ENCODE measurements around the gene FN3K. TPM values are rescaled to one million over a fixed set of nuclear protein-coding genes. Genes with fewer than 3 reads are reported as not detected.

Gene FN3K
- total RNA-seq, 1 experiment from 2014 or later, result not detected

- no peak for DNase-seq (ENCODE audit: low read depth)
These were observed 60.2 kb downstream of the FN3K start for GRCh38 chr17:82795615-82796014.

- no peak for DNase-seq (ENCODE audit: low read depth)
These were observed 61.6 kb downstream of the FN3K start for GRCh38 chr17:82797061-82797460.

GRCh38 chr17:82798752-82799151, 63.3 kb downstream of the FN3K start:
- DNase-seq (ENCODE audit: low read depth), result no peak

GRCh38 chr17:82799591-82799990, 64.2 kb downstream of the FN3K start:
- no peak for DNase-seq (ENCODE audit: low read depth)

Other genes starting within 250 kb of the FN3K start
- gene FOXK2, start 215.9 kb upstream of the FN3K start, total RNA-seq (2014; rRNA removed; shearing (Covaris generic)), result 17.1 and 17.8 TPM in 2 replicates
- gene WDR45B, start 87.2 kb upstream of the FN3K start, total RNA-seq (2014; rRNA removed; shearing (Covaris generic)), result 59.1 and 62.5 TPM in 2 replicates
- 3.2 and 7.3 TPM in 2 replicates for gene RAB40B, start 36.9 kb upstream of the FN3K start, total RNA-seq (2014; rRNA removed; shearing (Covaris generic))
- 21.5 and 22.0 TPM in 2 replicates for gene FN3KRP, start 18.9 kb upstream of the FN3K start, total RNA-seq (2014; rRNA removed; shearing (Covaris generic))
- 15.8 and 18.4 TPM in 2 replicates for gene TBCD, start 16.4 kb downstream of the FN3K start, total RNA-seq (2014; rRNA removed; shearing (Covaris generic))
- gene ZNF750, start 104.4 kb downstream of the FN3K start, total RNA-seq (2014; rRNA removed; shearing (Covaris generic)), result not detected in 2 replicates